Activated CD4-positive, CD25-positive, alpha-beta regulatory T cell (primary cell): ENCODE measurements around the gene CFAP44.
A peak's percentile ranks its signal among the peaks of the same experiment; 100 is the strongest.
"Not testable (repeated sequence)": the region's sequence is repeated elsewhere in the genome, so short reads cannot be mapped to it uniquely, and the experiment has no call there.

Experiments used
- DNase-seq, 4 experiments: peaks; one replicate each; lab custom pipeline; 2025; lab: John Stamatoyannopoulos, UW

CFAP44 gene, protein sequence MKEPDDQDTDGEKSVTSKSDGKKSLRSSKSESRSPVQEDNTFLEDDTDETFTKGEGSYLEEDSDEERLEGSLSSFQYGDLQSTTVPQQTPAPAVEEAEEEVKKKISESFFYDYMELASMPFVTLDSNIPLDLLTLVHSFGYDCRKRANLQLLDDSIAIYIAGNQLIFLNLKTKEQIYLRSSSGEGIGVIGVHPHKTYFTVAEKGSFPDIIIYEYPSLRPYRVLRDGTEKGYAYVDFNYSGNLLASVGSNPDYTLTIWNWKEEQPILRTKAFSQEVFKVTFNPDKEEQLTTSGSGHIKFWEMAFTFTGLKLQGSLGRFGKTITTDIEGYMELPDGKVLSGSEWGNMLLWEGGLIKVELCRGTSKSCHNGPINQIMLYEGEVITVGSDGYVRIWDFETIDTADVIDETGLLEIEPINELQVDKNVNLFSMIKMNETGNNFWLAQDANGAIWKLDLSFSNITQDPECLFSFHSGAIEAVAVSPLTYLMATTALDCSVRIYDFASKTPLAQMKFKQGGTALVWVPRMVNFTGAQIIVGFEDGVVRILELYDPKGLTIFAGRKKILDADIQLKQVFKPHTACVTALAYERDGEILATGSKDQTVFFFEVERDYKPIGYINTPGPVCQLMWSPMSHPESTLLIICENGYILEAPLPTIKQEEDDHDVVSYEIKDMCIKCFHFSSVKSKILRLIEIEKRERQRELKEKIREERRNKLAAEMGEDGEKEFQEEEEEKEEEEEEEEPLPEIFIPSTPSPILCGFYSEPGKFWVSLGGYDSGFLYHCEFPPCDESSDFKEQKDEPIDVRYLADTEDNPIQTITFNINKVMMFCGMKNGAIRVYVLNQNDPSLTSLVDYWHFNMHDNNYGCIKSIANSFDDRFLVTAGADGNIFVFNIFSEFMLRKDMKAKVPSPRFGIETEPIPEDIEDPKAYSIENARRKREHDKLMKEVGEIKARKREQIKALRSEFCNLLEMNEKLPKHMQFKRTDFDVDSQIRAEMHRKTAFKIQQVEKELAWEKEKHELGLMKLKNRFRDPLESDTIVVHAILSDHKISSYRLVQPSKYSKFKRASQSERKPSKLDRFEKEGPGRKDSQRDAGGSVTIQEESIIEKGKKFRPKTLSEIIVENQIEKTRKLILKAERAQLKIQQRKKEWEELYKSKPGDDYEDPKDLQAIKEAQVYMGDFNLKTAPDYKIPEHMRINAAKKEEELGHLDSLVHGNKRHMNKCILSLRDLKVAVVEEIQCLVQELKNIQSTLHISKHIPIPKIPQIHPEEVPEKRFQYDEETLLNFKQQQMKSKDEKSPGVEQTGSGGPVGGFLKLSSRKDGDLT (N-terminal part only)

DNA sequence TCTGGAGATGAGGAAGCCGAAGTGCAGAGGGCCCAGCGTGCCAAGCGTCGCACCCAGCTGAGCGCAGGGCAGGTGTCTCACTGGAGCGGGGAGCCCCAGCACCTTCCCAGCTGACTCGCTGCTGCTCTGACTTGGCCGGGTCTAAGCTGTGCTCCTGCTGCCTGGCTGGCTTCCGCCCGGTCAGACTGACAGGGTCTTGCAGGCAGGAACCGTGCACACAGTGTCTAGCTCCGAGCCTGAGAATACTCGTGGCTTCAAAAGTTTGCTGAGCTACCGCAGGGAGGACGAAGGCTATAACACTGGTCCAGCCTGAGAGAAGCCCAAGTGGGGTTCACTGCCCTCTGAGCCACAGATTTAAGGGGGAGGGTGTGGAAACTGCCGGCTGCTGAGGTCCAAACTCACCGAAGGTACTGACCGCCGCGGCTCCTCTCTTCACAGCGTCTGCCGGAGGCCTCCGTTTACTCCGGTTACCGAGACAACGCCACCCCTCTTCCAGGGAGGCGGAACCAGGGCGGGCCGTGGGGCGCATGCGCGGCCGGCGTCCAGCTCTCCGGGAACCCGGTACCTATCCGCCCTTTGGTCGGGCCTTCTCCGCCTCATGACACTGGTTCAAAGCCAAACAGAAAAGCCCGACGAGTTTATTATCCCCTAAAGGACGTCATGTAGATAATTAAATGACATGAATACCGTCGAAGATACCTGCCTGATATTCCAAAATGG lies at the start of gene CFAP44:
CFAP44 (minus strand) TSS at position 443 of the 720 bp plus-strand sequence. CDS start 7,829 bp downstream, outside the sequence.
- peak in 2 of 4 experiments; percentile 0 to 1 for DNase-seq

DNA sequence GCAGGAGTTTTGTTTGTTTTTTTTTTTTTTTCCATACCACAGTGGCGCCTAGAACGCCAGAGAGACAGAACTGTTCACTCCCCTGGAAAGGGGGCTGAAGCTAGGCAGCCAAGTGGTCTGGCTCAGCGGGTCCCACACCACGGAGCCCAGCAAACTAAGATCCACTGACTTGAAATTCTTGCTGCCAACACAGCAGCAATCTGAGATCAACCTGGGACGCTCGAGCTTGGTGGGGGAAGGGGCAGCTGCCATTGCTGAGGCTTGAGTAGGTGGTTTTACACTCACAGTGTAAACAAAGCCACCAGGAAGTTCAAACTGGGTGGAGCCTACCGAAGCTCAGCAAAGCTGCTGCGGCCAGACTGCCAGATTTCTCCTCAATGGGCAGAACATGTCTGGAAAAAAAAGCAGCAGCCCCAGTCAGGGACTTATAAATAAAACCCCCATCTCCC lies 43.9 kb upstream of the CFAP44 start:
- peak in 1 of 4 experiments; percentile 18 for DNase-seq

DNA sequence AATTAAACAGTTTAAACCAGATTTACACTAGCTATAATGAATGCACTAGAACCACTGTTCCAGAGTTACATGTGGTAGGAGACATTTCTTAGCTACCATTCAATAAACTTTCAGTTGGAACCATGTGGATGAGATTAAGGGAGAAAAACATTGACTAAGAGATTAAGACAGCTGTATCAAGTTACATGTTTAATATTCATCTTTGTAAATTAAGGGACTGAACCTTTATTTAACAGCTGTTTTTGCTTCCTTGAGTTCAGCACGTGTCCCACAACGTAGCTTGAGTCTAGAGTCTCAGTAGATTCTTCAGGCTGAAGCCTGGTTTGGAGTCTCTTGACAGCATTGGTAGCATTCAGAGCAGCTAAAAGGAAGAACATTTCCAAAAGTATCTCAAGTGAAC lies 27.2 kb upstream of the CFAP44 start:
- DNase-seq, result no peak

DNA sequence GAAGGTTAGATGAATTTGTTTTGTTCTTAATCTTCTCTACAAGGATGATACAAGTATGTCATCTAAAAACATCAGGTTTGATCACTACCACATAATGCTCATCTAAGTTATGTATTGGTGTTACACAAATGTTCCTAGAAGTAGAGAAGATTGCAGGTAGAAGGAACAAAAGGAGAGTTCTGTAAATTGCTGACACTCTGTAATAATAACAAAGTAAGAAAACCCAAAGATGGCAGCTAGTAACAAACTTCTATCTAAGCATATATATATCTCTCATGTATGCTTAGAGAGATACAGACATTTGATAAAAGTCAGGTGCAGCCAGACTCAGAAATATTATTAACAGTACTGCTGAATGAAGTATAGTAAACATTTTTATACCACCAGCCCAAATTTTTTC lies 20.2 kb upstream of the CFAP44 start:
- no peak for DNase-seq

DNA sequence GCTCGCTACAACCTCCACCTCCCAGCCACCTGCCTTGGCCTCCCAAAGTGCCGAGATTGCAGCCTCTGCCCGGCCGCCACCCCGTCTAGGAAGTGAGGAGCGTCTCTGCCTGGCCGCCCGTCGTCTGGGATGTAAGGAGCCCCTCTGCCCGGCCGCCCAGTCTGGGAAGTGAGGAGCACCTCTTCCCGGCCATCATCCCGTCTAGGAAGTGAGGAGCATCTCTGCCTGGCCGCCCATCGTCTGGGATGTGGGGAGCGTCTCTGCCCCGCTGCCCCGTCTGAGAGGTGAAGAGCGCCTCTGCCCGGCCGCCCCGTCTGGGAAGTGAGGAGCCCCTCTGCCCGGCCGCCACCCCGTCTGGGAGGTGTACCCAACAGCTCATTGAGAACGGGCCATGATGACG lies 17.3 kb upstream of the CFAP44 start:
- DNase-seq, result not testable (repeated sequence)

DNA sequence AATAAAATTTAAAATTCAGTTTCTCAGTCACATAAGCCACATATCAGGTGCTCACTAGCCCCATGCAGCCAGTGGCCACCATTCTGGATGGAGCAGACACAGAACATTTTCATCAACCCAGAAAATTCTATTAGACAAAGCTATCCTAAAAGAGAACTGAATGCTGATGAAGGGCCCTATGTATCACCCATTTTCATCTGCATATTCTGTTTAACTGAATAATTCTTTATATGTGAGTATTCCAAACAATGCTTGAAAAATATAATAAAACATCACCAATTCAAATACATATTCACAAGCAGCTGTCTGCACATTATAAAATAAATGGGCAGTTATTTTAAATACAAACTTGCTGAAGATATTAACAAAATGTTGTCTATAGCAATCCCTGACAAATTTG lies 14.2 kb upstream of the CFAP44 start:
- no peak for DNase-seq

DNA sequence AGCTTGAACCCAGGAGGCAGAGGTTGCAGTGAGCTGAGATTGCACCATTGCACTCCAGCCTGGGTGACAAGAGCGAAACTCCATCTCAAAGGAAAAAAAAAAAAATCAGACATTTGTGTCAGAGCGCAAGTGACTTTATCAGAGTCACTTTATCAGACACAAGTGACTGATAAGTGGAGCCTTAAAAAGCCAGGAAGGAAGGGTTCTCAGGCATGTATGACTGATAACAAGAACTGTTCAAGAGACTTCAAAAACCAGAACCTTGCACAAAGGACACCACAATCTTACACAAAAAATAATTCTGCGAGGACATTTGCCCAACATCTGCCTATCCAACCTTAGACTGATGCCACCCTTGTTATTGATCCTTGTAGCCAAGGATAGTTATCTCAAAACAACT lies 13.3 kb upstream of the CFAP44 start:
- no peak for DNase-seq

DNA sequence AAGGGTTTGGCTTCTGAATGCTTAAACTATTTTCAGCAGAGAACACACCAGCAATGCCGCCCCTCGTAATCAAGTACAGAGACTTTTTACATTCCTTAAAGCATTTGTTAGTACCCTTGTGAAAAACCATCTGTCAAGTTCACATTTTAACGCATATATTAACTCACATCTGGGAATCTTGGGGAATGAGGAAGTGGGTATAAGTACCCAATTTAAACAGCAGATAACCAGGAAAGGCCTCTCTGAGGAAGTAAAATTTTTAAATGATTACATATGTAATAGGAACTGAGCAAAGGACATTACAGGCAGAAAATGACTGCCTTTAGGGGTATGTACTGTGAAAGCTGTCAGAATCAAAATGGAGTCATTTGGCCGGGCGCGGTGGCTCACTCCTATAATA lies 12.8 kb upstream of the CFAP44 start:
- no peak for DNase-seq

DNA sequence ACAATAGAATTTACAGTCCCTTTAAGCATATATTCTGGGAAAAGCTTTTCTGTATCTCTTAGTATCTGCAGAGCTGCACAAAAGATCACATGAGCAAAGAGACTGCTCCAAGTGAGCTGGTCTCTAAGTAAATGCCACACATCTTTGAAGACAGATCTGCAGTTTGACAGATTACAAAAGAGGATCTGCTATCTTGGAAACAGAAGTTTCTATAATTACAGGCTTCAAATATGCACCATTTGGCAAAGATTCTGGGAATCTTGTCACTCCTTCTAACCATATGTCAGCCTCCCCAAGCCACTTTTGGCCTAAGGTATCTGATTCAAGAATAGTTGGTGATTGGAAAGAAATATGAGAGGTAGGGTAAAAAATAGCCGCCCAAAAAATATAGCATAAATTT lies 9.6 kb upstream of the CFAP44 start:
- DNase-seq, result no peak

DNA sequence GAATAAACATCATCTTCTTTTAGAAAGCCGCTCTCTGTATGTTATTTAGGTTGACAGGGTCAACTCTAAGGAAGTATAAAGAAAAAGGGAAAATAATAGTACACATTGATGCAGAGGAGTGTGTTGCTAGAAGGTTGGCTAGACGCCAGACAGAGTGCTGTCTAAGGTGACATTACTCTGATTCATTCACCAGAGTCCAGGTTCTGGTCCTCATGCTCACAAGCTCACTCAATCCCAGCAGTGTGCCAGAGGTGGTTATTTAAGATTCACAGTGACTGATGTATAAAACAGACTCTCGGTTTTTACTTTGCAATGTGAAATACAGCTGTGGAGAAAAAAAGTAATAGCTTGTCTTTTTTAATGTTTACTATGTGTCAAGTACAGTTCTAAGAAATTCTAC lies 1.7 kb downstream of the CFAP44 start:
- no peak for DNase-seq

DNA sequence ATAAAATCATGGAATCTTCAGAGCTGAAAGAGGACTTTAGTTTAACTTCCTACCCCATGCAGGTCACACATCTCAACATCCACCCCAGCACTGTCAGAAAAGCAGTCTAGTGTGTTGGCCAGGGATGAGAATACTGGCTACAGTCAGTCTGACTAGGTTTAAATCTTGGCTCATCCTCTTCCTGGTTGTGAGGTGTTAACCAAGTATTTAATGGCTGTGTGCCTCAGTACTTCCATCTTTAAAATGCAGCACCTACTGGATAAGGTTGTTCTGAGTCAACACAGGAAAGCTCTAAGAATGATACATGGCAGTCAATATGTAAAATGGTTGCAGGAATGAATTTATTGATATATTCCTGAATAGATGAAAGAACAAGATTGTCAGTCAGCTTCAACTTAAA lies 3.1 kb downstream of the CFAP44 start:
- no peak for DNase-seq

DNA sequence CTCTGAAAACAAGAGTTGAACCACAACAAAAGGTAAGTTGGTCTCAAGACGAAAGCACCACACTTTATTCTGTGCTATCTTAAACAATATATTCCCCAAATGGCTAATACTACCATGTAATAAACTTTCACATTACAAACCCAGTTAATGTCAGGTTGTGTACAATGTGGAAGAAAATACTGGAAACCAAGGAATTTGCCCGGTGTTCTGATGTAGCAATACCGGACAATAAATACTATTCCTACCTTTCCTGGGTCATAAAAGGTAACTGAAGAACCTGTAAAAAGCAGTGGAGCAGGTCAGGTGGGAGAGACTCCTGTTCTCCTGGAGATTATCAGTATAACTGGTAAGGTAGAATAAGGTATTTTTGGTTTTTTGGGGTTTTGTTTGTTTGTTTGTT lies 3.9 kb downstream of the CFAP44 start:
- no peak for DNase-seq

DNA sequence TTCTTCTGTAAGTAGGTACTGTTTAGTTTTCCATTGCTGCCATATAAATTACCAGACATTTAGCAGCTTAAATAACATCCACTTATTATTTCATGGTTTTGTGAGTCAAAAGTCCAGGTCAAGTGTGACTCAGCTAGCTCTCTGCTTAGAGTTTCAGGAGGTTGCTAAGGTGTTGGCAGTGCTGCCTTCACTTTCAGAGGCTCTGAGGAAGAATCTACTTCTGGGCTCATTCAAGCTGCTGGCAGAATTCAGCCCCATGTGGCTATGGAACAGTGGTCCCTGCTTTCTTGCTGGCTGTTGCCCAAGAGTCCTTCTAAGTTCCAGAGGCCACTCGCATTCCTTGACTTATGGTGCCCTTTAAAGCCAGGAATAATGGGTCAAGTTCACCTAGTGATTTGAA lies 4.5 kb downstream of the CFAP44 start:
- DNase-seq, result no peak

DNA sequence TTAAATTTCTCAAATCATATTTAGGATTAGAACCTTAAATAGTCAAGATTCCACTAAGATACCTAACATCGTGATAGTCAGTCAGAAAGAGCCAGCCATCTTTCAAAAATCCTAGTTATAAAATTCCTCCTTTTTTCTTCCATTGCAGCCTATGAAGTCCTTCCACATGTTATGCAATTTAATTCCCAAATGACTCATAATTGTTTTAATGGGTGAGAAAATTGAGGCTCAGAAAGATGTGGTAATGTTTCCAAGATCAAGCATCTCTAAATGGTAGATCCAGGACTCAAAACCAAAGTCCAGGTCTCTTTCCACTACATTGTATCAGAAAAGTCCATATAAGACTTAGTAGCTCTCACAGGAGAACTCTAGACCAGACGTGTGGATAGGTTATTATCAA lies 9.5 kb downstream of the CFAP44 start:
- DNase-seq, result no peak

DNA sequence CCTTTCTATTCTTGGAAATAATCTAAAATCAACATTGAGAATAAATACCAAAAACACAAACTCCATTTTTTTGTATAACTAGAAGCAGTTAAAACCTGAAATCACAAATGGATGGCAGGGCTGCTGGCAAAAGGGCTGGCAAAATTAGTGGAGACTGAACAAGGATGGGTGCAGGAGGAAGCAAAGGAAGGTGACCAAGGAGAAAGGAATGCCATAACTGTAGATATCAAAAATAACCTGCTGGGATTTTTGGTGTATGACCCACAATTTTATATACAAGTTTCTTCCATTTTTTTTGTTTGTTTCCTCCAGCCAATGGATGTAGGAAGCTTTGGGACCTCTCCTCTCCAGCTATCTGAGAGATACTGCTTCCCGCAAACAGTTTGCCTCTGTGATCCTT lies 12.7 kb downstream of the CFAP44 start:
- DNase-seq, result no peak

DNA sequence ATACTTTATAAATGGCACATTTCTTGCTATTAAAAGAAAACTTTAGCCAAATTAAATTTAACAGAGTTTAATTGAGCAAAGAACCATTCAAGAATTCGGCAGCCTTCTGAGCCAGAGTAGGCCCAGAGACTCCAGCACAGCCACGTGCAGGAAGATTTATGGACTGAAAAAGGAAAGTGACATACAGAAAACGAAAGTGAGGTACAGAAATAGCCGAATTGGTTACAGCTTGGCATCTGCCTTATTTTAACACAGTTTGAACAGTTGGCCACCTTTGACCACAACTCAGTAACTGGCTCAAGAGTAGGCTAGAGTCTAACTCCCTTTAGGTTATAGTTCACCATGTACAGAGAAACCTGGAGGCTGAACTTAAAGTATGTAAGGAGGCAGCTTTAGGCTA lies 17.6 kb downstream of the CFAP44 start:
- DNase-seq, result no peak

DNA sequence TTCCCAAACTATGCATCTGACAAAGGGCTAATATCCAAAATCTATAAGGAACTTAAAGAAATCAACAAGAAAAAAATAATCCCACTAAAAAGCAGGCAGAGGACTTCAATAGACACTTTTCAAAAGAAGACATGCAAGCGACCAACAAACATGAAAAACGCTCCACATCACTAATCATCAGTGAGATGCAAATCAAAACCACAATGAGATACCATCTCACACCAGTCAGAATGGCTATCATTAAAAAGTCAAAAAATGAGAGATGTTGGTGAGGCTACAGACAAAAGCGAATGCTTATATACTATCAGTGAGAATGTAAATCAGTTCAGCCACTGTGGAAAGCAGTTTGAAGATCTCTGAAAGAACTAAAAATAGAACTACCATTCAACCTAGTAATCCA lies 20.2 kb downstream of the CFAP44 start:
- no peak for DNase-seq

DNA sequence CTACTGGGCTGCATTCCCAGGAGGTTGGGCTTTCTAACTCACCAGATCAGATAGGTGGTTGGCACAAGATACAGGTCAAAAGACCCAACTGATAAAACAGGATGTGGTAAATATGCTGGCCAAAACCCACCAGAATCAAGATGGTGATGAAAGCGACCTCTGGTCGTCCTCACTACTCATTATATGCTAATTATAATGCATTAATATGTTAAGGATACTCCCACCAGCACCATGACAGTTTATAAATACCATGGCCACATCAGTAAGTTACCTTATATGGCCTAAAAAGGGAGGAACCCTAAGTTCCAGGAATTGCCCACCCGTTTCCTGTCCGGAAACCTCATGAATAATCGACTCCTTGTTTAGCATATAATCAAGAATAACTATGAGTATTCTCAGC lies 31.6 kb downstream of the CFAP44 start:
- DNase-seq, result no peak

DNA sequence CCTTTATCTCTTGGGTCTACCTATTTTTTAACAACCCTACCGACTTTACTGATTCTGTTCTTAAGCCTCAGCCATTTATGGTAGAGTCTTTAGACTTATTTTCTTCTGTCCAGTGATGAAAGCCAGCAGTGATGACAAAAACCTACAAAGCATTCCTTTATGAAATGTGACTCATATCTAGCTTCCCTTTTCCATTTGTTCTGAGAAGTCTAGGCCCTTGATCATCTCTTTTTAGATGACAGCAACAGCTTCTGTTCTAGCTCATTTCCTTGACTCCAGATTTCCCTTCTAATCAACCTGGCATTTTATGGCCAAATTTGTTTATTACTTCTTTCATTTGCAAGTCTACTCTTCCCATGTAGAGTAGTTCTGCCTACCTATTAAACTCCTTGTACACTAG lies 36.1 kb downstream of the CFAP44 start:
- DNase-seq, result no peak

DNA sequence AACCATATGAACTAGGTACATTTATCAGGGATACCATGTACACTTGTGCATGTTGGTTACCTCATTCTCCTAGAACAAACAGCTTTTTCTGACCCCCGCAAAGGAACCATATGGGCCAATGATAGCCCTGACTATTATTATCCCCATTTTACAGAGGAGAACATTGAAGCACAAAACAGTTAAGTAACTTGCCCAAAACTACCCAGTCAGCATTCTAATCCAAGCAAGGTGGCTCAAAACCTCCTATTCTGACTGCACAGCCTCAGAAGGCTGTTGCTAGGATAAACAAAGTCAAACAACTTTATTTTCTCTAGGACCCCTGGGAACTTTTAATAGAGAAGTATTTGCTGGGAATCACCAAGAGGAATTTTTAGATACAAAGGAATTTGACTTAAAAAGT lies 36.7 kb downstream of the CFAP44 start:
- DNase-seq, result no peak
